WTC11 (cell line): Measurements from ENCODE around the gene PPP2R5E. TPM values are rescaled to one million over a fixed set of nuclear protein-coding genes. Genes with fewer than 3 reads are reported as not detected.

Experiments used
- ATAC-seq: fragments of 200-7000 bp; cut with Tn5 transposase; 2 replicates; pipeline ENCODE4 v1.10.0; 2021; ENCODE audit warnings: mild to moderate bottlenecking, moderate library complexity
- CTCF ChIA-PET: fragments of 300-600 bp; sonication (Branson Sonifier 250); formaldehyde crosslinking; loops from one replicate; lab custom pipeline; 2021; ENCODE audit warnings: antibody characterized with exemption; lab: Charles Lee
- POLR2A ChIA-PET: fragments of 350-600 bp; sonication (Branson Sonifier 250); formaldehyde crosslinking; loops from one replicate; lab custom pipeline; 2021; ENCODE audit warnings: antibody characterized with exemption; lab: Charles Lee
- DNase-seq: peaks from one replicate; pipeline ENCODE4 v3.0.0; 2021; ENCODE audit warnings: low spot score
- H3K27ac Mint-ChIP-seq: 2 replicates; pipeline ENCODE4 v1.8.0; 2021; ENCODE audit warnings: mixed read lengths
- H3K27me3 Mint-ChIP-seq: 2 replicates; pipeline ENCODE4 v1.8.0; 2021; ENCODE audit warnings: low read depth, mild to moderate bottlenecking, moderate library complexity, mixed read lengths
- H3K36me3 Mint-ChIP-seq: 2 replicates; pipeline ENCODE4 v1.8.0; 2021; ENCODE audit warnings: mixed read lengths
- H3K4me1 Mint-ChIP-seq: 2 replicates; pipeline ENCODE4 v1.8.0; 2022; ENCODE audit warnings: mixed read lengths
- H3K4me3 Mint-ChIP-seq: 2 replicates; pipeline ENCODE4 v1.8.0; 2021; ENCODE audit warnings: mild to moderate bottlenecking, moderate library complexity, mixed read lengths
- H3K9me3 Mint-ChIP-seq: 2 replicates; pipeline ENCODE4 v1.8.0; 2021; ENCODE audit warnings: mixed read lengths
- ATF1 ChIP-seq: sonication (generic); formaldehyde crosslinking; IDR thresholded peaks from 2 replicates; pipeline ENCODE4 v1.8.1; 2023; ENCODE audit warnings: mild to moderate bottlenecking, moderate library complexity, missing genetic modification reagents
- ATF6 ChIP-seq: sonication (generic); formaldehyde crosslinking; IDR thresholded peaks from 2 replicates; pipeline ENCODE4 v1.8.1; 2023; ENCODE audit warnings: mild to moderate bottlenecking, missing genetic modification reagents
- CREB1 ChIP-seq: sonication (generic); formaldehyde crosslinking; IDR thresholded peaks from 2 replicates; pipeline ENCODE4 v1.8.0; 2023; ENCODE audit warnings: mild to moderate bottlenecking, missing genetic modification reagents
- CREM ChIP-seq: sonication (generic); formaldehyde crosslinking; IDR thresholded peaks from 2 replicates; pipeline ENCODE4 v1.8.1; 2022; ENCODE audit warnings: mild to moderate bottlenecking, missing genetic modification reagents, moderate library complexity
- E2F4 ChIP-seq: sonication (generic); formaldehyde crosslinking; IDR thresholded peaks from 2 replicates; pipeline ENCODE4 v1.8.1; 2022; ENCODE audit warnings: low read depth, mild to moderate bottlenecking, moderate library complexity, missing genetic modification reagents, borderline replicate concordance
- FOXP1 ChIP-seq: sonication (generic); formaldehyde crosslinking; IDR thresholded peaks from 2 replicates; pipeline ENCODE4 v1.8.0; 2022; ENCODE audit warnings: missing genetic modification reagents, mild to moderate bottlenecking, moderate library complexity, borderline replicate concordance
- GTF2I ChIP-seq: fragments of 250-450 bp; sonication (Bioruptor Pico); conservative IDR thresholded peaks from 2 replicates; pipeline ENCODE4 v1.4.0; 2021; ENCODE audit warnings: mild to moderate bottlenecking
- HMGA2 ChIP-seq: fragments of 250-450 bp; sonication (Bioruptor Pico); IDR thresholded peaks from 2 replicates; pipeline ENCODE4 v1.4.0; 2021; ENCODE audit warnings: mild to moderate bottlenecking, moderate library complexity
- IRF1 ChIP-seq: sonication (generic); formaldehyde crosslinking; IDR thresholded peaks from 2 replicates; pipeline ENCODE4 v1.8.0; 2023; ENCODE audit warnings: missing genetic modification reagents
- KAT7 ChIP-seq: sonication (generic); formaldehyde crosslinking; IDR thresholded peaks from 2 replicates; pipeline ENCODE4 v1.8.1; 2023; ENCODE audit warnings: missing genetic modification reagents, mild to moderate bottlenecking, borderline replicate concordance
- MAX ChIP-seq: sonication (generic); formaldehyde crosslinking; IDR thresholded peaks from 2 replicates; pipeline ENCODE4 v1.8.0; 2022; ENCODE audit warnings: mild to moderate bottlenecking, missing genetic modification reagents
- MYBL2 ChIP-seq: sonication (generic); formaldehyde crosslinking; IDR thresholded peaks from 2 replicates; pipeline ENCODE4 v1.8.1; 2023; ENCODE audit warnings: mild to moderate bottlenecking, moderate library complexity, missing genetic modification reagents
- NR1H2 ChIP-seq: sonication (generic); formaldehyde crosslinking; IDR thresholded peaks from 2 replicates; pipeline ENCODE4 v1.9.0; 2021; ENCODE audit warnings: mild to moderate bottlenecking, moderate library complexity, missing genetic modification reagents
- PRRX2 ChIP-seq: fragments of 250-450 bp; sonication (Bioruptor Pico); IDR thresholded peaks from 2 replicates; pipeline ENCODE4 v1.8.0; 2021; ENCODE audit warnings: mild to moderate bottlenecking
- RORB ChIP-seq: fragments of 250-450 bp; sonication (Bioruptor Pico); IDR thresholded peaks from 2 replicates; pipeline ENCODE4 v1.9.0; 2021; ENCODE audit warnings: mild to moderate bottlenecking
- SP1 ChIP-seq: sonication (generic); formaldehyde crosslinking; conservative IDR thresholded peaks from 2 replicates; pipeline ENCODE4 v1.8.1; 2022; ENCODE audit warnings: missing genetic modification reagents
- TCF7 ChIP-seq: sonication (generic); formaldehyde crosslinking; IDR thresholded peaks from 2 replicates; pipeline ENCODE4 v1.8.0; 2022; ENCODE audit warnings: mild to moderate bottlenecking, low read depth, missing genetic modification reagents, moderate library complexity
- TEAD4 ChIP-seq: sonication (generic); formaldehyde crosslinking; IDR thresholded peaks from 2 replicates; pipeline ENCODE4 v1.8.0; 2022; ENCODE audit warnings: mild to moderate bottlenecking, missing genetic modification reagents
- USF1 ChIP-seq: sonication (generic); formaldehyde crosslinking; IDR thresholded peaks from 2 replicates; pipeline ENCODE4 v1.8.0; 2022; ENCODE audit warnings: mild to moderate bottlenecking, missing genetic modification reagents
- ZMAT4 ChIP-seq: fragments of 250-450 bp; sonication (Bioruptor Pico); IDR thresholded peaks from 2 replicates; pipeline ENCODE4 v1.9.0; 2021; ENCODE audit warnings: mild to moderate bottlenecking
- ZNF121 ChIP-seq: sonication (generic); formaldehyde crosslinking; IDR thresholded peaks from 2 replicates; pipeline ENCODE4 v1.8.0; 2023; ENCODE audit warnings: missing genetic modification reagents
- ZNF232 ChIP-seq: sonication (generic); formaldehyde crosslinking; IDR thresholded peaks from 2 replicates; pipeline ENCODE4 v1.8.0; 2022; ENCODE audit warnings: mild to moderate bottlenecking, missing genetic modification reagents
- ZSCAN18 ChIP-seq: fragments of 250-450 bp; sonication (Bioruptor Pico); IDR thresholded peaks from 2 replicates; pipeline ENCODE4 v2.1.2; 2022; ENCODE audit warnings: mild to moderate bottlenecking, moderate library complexity
- total RNA-seq: library from RNA; stranded (reverse); gene quantifications from 3 replicates; pipeline ENCODE4 v1.2.3, GENCODE V29; 2021
- TF ChIP-seq, protein P1 (sequence below): sonication (generic); formaldehyde crosslinking; IDR thresholded peaks from 2 replicates; pipeline ENCODE4 v1.8.1; 2022; ENCODE audit warnings: missing genetic modification reagents, borderline replicate concordance
- TF ChIP-seq, protein P2 (sequence below): sonication (generic); formaldehyde crosslinking; IDR thresholded peaks from 2 replicates; pipeline ENCODE4 v1.8.1; 2023; ENCODE audit warnings: mild to moderate bottlenecking, missing genetic modification reagents, moderate library complexity

The PPP2R5E gene
- total RNA-seq, 1 experiment from 2014 or later: 59.0 TPM

- H3K36me3 Mint-ChIP-seq: peaks cover 12% of the 10 kb centered on the region
- DNase-seq: no peak
- H3K27me3 Mint-ChIP-seq: no peaks in the 10 kb centered on the region
- peaks cover 12% of the 10 kb centered on the region for H3K4me1 Mint-ChIP-seq
- POLR2A ChIA-PET: no interaction called here
- peaks cover 5% of the 10 kb centered on the region for H3K9me3 Mint-ChIP-seq
- TF ChIP-seq, protein P1, sequence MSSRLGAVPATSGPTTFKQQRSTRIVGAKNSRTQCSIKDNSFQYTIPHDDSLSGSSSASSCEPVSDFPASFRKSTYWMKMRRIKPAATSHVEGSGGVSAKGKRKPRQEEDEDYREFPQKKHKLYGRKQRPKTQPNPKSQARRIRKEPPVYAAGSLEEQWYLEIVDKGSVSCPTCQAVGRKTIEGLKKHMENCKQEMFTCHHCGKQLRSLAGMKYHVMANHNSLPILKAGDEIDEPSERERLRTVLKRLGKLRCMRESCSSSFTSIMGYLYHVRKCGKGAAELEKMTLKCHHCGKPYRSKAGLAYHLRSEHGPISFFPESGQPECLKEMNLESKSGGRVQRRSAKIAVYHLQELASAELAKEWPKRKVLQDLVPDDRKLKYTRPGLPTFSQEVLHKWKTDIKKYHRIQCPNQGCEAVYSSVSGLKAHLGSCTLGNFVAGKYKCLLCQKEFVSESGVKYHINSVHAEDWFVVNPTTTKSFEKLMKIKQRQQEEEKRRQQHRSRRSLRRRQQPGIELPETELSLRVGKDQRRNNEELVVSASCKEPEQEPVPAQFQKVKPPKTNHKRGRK: no peak
- TF ChIP-seq ATF1: no peak
- no peak for TF ChIP-seq SP1 (CRISPR knock-in tag)
- TF ChIP-seq, protein P2, sequence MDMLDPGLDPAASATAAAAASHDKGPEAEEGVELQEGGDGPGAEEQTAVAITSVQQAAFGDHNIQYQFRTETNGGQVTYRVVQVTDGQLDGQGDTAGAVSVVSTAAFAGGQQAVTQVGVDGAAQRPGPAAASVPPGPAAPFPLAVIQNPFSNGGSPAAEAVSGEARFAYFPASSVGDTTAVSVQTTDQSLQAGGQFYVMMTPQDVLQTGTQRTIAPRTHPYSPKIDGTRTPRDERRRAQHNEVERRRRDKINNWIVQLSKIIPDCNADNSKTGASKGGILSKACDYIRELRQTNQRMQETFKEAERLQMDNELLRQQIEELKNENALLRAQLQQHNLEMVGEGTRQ: no peak
- no peak for TF ChIP-seq E2F4 (CRISPR knock-in tag)
- TF ChIP-seq ZNF121 (CRISPR knock-in tag): no peak
- no peak for TF ChIP-seq CREM (CRISPR knock-in tag)
- no peak for TF ChIP-seq HMGA2
- no peak for TF ChIP-seq IRF1 (CRISPR knock-in tag)
- no peak for TF ChIP-seq GTF2I (CRISPR knock-in tag)
- TF ChIP-seq ATF6 (CRISPR knock-in tag): no peak
- no peak for TF ChIP-seq ZMAT4 (CRISPR knock-in tag)
- TF ChIP-seq FOXP1 (CRISPR knock-in tag): no peak
- no peak for TF ChIP-seq RORB (CRISPR knock-in tag)
- TF ChIP-seq ZNF232 (CRISPR knock-in tag): no peak
- TF ChIP-seq KAT7: no peak
- TF ChIP-seq MYBL2 (CRISPR knock-in tag): no peak
- TF ChIP-seq NR1H2 (CRISPR knock-in tag): no peak
- TF ChIP-seq, all 79 proteins: peak for 0
- CTCF ChIA-PET: no interaction called here
- no peak for ATAC-seq
- H3K27ac Mint-ChIP-seq: peak overlapping the region; percentile 9
- no peak overlapping the region for H3K4me3 Mint-ChIP-seq
These were observed 99.8 kb downstream of the PPP2R5E start for GRCh38 chr14:63443361-63443760.

DNA sequence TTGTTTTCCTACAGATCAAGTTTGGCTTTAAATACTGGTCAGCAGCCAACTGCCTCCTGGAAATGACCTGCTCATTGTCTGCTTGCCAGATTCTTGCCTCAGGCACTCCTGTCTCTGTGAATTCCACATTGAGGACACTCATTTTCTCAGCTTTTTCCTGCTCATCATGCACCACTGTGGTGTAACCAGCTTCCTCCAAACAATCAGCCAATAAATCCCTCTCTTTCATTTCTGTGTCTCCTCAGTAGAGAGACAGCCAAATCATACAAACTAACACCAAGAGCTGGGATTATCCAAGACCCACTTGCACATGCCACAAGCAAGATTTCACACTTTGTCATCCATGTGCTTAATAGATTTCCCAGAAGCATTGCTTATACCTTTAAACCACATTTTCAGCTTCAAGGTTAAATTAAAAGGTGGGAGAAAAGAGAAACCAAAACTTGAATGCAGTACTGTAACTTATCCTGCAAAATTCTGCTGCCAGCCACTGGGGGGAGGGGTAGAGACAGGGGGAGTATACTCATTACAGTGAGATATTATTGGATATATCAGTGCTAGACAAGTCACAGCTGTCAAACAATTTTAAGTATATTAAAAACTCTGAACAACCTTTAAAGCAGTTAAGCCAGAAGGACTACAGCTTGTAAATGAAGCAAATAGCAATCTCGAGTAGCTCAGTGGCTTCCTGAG, 105.0 kb downstream of the PPP2R5E start:
- peaks cover 7% of the 10 kb centered on the region; the same call in 1 of the 2 replicates for H3K36me3 Mint-ChIP-seq
- POLR2A ChIA-PET: interaction anchor here (0.6 kb wide), 1 partner anchor 104 kb away, joined by 4 read pairs; no protein-coding TSS in a partner anchor
- H3K27me3 Mint-ChIP-seq: no peaks in the 10 kb centered on the region
- CTCF ChIA-PET: interaction anchor here (1.0 to 1.2 kb wide), 2 partner anchors 24 to 105 kb away, joined by 3 read pairs; partner anchors contain the start of gene PPP2R5E
- H3K4me3 Mint-ChIP-seq: no peak overlapping the region
- H3K27ac Mint-ChIP-seq: peak overlapping the region; percentile 57
- H3K9me3 Mint-ChIP-seq: peaks cover 5% of the 10 kb centered on the region
- DNase-seq (no peak), ATAC-seq (no peak; the same call in 1 of the 2 replicates)
- peaks cover 56% of the 10 kb centered on the region for H3K4me1 Mint-ChIP-seq
- no peak for TF ChIP-seq ZSCAN18
- no peak for TF ChIP-seq MAX
- TF ChIP-seq PRRX2: no peak
- no peak for TF ChIP-seq TEAD4 (CRISPR knock-in tag)
- TF ChIP-seq USF1 (CRISPR knock-in tag): no peak
- TF ChIP-seq MYBL2 (CRISPR knock-in tag): no peak
- TF ChIP-seq CREB1: no peak
- TF ChIP-seq, protein P1: no peak
- no peak for TF ChIP-seq TCF7
